Measurements from ENCODE around the gene BAZ1B.
"Not testable (repeated sequence)": the region's sequence is repeated elsewhere in the genome, so short reads cannot be mapped to it uniquely, and the experiment has no call there.

Gene BAZ1B

GRCh38 chr7:73522105-73522872 is at the start of gene BAZ1B:
BAZ1B (minus strand) TSS chr7:73522293; CDS start chr7:73521933, 360 bp downstream.
- DNase-seq (ENCODE audit: insufficient read length, low spot score) (peak; percentile 89), FAIRE-seq (peak; percentile 40)

- FAIRE-seq (no peak), DNase-seq (ENCODE audit: insufficient read length, low spot score) (no peak)
Measured at GRCh38 chr7:73570977-73571376, 48.9 kb upstream of the BAZ1B start.

- FAIRE-seq (no peak), DNase-seq (ENCODE audit: insufficient read length, low spot score) (no peak)
Measured at GRCh38 chr7:73570521-73570920, 48.4 kb upstream of the BAZ1B start.

GRCh38 chr7:73569042-73569608 is 47.0 kb upstream of the BAZ1B start:
- DNase-seq (ENCODE audit: insufficient read length, low spot score), result no peak

GRCh38 chr7:73567846-73568685 is 46.0 kb upstream of the BAZ1B start:
- FAIRE-seq, result no peak
- no peak for DNase-seq (ENCODE audit: insufficient read length, low spot score)

More at GRCh38 chr7:73569042-73569608, 47.0 kb upstream of the BAZ1B start:
- FAIRE-seq, result no peak

- FAIRE-seq (no peak), DNase-seq (ENCODE audit: insufficient read length, low spot score) (no peak)
Measured at GRCh38 chr7:73567140-73567539, 45.0 kb upstream of the BAZ1B start.

GRCh38 chr7:73566431-73566830 is 44.3 kb upstream of the BAZ1B start:
- not testable (repeated sequence) for FAIRE-seq; DNase-seq (ENCODE audit: insufficient read length, low spot score)

- DNase-seq (ENCODE audit: insufficient read length, low spot score), result no peak
- no peak for FAIRE-seq
Measured at GRCh38 chr7:73565675-73566340, 43.7 kb upstream of the BAZ1B start.

GRCh38 chr7:73560109-73560835 is 38.2 kb upstream of the BAZ1B start:
- FAIRE-seq, result no peak
- DNase-seq (ENCODE audit: insufficient read length, low spot score), result no peak

- peak; percentile 75 for DNase-seq (ENCODE audit: insufficient read length, low spot score)
- no peak for FAIRE-seq
Measured at GRCh38 chr7:73557397-73558257, 35.5 kb upstream of the BAZ1B start, which contains the start of gene BCL7B. BCL7B (minus strand) TSS chr7:73557690; CDS start chr7:73557578, 112 bp downstream.

GRCh38 chr7:73557108-73557396 is 35.0 kb upstream of the BAZ1B start:
- no peak for FAIRE-seq

GRCh38 chr7:73556208-73557107 is 34.4 kb upstream of the BAZ1B start:
- FAIRE-seq, result no peak
- no peak for DNase-seq (ENCODE audit: insufficient read length, low spot score)

More at GRCh38 chr7:73557108-73557396, 35.0 kb upstream of the BAZ1B start:
- DNase-seq (ENCODE audit: insufficient read length, low spot score), result peak; percentile 84

GRCh38 chr7:73555411-73555982 is 33.4 kb upstream of the BAZ1B start:
- DNase-seq (ENCODE audit: insufficient read length, low spot score) (no peak), FAIRE-seq (no peak)

GRCh38 chr7:73550093-73550492 is 28.0 kb upstream of the BAZ1B start:
- not testable (repeated sequence) for DNase-seq (ENCODE audit: insufficient read length, low spot score); FAIRE-seq

- DNase-seq (ENCODE audit: insufficient read length, low spot score) (no peak), FAIRE-seq (no peak)
Measured at GRCh38 chr7:73549176-73549575, 27.1 kb upstream of the BAZ1B start.

GRCh38 chr7:73547841-73548240 is 25.7 kb upstream of the BAZ1B start:
- FAIRE-seq, result no peak

GRCh38 chr7:73544678-73545077 is 22.6 kb upstream of the BAZ1B start:
- DNase-seq (ENCODE audit: insufficient read length, low spot score) (no peak), FAIRE-seq (no peak)

More at GRCh38 chr7:73547841-73548240, 25.7 kb upstream of the BAZ1B start:
- DNase-seq (ENCODE audit: insufficient read length, low spot score), result no peak

- no peak for DNase-seq (ENCODE audit: insufficient read length, low spot score)
- no peak for FAIRE-seq
Measured at GRCh38 chr7:73541722-73542121, 19.6 kb upstream of the BAZ1B start.

Measured in HTR-8/SVneo (cell line).